Measurements from ENCODE around the gene ARGLU1. TPM values are rescaled to one million over a fixed set of nuclear protein-coding genes. Genes with fewer than 3 reads are reported as not detected.

Gene ARGLU1
- total and polyA plus RNA-seq, 9 of the 15 experiments (the other 6 are each of a cell fraction or from before 2014, with no cell fraction given), result 19.3 to 99.9 (median 49.3) TPM

- TF ChIP-seq, protein P1, sequence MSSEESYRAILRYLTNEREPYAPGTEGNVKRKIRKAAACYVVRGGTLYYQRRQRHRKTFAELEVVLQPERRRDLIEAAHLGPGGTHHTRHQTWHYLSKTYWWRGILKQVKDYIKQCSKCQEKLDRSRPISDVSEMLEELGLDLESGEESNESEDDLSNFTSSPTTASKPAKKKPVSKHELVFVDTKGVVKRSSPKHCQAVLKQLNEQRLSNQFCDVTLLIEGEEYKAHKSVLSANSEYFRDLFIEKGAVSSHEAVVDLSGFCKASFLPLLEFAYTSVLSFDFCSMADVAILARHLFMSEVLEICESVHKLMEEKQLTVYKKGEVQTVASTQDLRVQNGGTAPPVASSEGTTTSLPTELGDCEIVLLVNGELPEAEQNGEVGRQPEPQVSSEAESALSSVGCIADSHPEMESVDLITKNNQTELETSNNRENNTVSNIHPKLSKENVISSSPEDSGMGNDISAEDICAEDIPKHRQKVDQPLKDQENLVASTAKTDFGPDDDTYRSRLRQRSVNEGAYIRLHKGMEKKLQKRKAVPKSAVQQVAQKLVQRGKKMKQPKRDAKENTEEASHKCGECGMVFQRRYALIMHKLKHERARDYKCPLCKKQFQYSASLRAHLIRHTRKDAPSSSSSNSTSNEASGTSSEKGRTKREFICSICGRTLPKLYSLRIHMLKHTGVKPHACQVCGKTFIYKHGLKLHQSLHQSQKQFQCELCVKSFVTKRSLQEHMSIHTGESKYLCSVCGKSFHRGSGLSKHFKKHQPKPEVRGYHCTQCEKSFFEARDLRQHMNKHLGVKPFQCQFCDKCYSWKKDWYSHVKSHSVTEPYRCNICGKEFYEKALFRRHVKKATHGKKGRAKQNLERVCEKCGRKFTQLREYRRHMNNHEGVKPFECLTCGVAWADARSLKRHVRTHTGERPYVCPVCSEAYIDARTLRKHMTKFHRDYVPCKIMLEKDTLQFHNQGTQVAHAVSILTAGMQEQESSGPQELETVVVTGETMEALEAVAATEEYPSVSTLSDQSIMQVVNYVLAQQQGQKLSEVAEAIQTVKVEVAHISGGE (CRISPR knock-in tag; IDR thresholded peaks at IDR 0.05), result no peak
- no peak for TF ChIP-seq NCOA6 (IDR thresholded peaks at IDR 0.05)
- no peak for TF ChIP-seq RAD51 (IDR thresholded peaks at IDR 0.05; ENCODE audit: borderline replicate concordance, low read depth)
- TF ChIP-seq BRD9 (IDR thresholded peaks at IDR 0.05; ENCODE audit: low read depth, partially characterized antibody), result no peak
- TF ChIP-seq ZNF785 (CRISPR knock-in tag; IDR thresholded peaks at IDR 0.05), result no peak
- peak; percentile 66 for TF ChIP-seq CREM (IDR thresholded peaks at IDR 0.05; ENCODE audit: low read depth)
- no peak for TF ChIP-seq LEF1 (IDR thresholded peaks at IDR 0.05)
- no peak for TF ChIP-seq MTA2 (IDR thresholded peaks at IDR 0.05; ENCODE audit: low read depth)
- TF ChIP-seq SRSF1 (IDR thresholded peaks at IDR 0.05; ENCODE audit: low read depth, low read length), result no peak
- no peak for TF ChIP-seq U2AF2 (optimal IDR thresholded peaks at IDR 0.05; ENCODE audit: low read depth, low read length)
- TF ChIP-seq RBFOX2 (IDR thresholded peaks at IDR 0.05; ENCODE audit: low read depth, low read length), result no peak
- no peak for TF ChIP-seq HEY1 (CRISPR knock-in tag; IDR thresholded peaks at IDR 0.05; ENCODE audit: borderline replicate concordance)
- no peak for TF ChIP-seq ASH1L (IDR thresholded peaks at IDR 0.05; ENCODE audit: borderline replicate concordance, low read depth, partially characterized antibody)
- no peak for TF ChIP-seq KLF10 (CRISPR knock-in tag; IDR thresholded peaks at IDR 0.05)
- TF ChIP-seq ZNF12 (CRISPR knock-in tag; IDR thresholded peaks at IDR 0.05), result no peak
- TF ChIP-seq, protein P2, sequence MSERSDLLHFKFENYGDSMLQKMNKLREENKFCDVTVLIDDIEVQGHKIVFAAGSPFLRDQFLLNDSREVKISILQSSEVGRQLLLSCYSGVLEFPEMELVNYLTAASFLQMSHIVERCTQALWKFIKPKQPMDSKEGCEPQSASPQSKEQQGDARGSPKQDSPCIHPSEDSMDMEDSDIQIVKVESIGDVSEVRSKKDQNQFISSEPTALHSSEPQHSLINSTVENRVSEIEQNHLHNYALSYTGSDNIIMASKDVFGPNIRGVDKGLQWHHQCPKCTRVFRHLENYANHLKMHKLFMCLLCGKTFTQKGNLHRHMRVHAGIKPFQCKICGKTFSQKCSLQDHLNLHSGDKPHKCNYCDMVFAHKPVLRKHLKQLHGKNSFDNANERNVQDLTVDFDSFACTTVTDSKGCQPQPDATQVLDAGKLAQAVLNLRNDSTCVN (CRISPR knock-in tag; IDR thresholded peaks at IDR 0.05), result no peak
- no peak for TF ChIP-seq ZNF347 (CRISPR knock-in tag; IDR thresholded peaks at IDR 0.05; ENCODE audit: low read depth)
- TF ChIP-seq PCBP1 (IDR thresholded peaks at IDR 0.05; ENCODE audit: low read depth, low read length, poor library complexity, severe bottlenecking), result peak; percentile 0
- no peak for TF ChIP-seq MEIS2 (IDR thresholded peaks at IDR 0.05; ENCODE audit: partially characterized antibody)
- TF ChIP-seq RCOR1 (IDR thresholded peaks at IDR 0.05; ENCODE audit: borderline replicate concordance in 1 of 2, low read depth in 2 of 2, low read length in 2 of 2), result peak in 1 of 2 experiments; percentile 30; a peak in 1 of 4 replicates
- TF ChIP-seq NFYB (IDR thresholded peaks at IDR 0.05; ENCODE audit: extremely low read depth, insufficient read length), result no peak
- TF ChIP-seq CHCHD3 (CRISPR knock-in tag; IDR thresholded peaks at IDR 0.05), result no peak
- TF ChIP-seq, protein P3, sequence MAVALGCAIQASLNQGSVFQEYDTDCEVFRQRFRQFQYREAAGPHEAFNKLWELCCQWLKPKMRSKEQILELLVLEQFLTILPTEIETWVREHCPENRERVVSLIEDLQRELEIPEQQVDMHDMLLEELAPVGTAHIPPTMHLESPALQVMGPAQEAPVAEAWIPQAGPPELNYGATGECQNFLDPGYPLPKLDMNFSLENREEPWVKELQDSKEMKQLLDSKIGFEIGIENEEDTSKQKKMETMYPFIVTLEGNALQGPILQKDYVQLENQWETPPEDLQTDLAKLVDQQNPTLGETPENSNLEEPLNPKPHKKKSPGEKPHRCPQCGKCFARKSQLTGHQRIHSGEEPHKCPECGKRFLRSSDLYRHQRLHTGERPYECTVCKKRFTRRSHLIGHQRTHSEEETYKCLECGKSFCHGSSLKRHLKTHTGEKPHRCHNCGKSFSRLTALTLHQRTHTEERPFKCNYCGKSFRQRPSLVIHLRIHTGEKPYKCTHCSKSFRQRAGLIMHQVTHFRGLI (CRISPR knock-in tag; IDR thresholded peaks at IDR 0.05), result no peak
These were observed 31.5 kb downstream of the ARGLU1 start (continued) for GRCh38 chr13:106536244-106537034.
